Caco-2 (cell line): ENCODE measurements around the gene EXD3. TPM values are rescaled to one million over a fixed set of nuclear protein-coding genes. Genes with fewer than 3 reads are reported as not detected.

Experiments used
- BruUV-seq: library from RNA; stranded (reverse); fragments of 400-500 nt; replicated peaks from 2 replicates; lab custom pipeline; 2021; lab: Mats Ljungman, UMichigan
- CTCF ChIA-PET: fragments of 300-600 bp; sonication (Branson Sonifier 250); formaldehyde crosslinking; loops from one replicate; lab custom pipeline; 2022; ENCODE audit warnings: antibody characterized with exemption; lab: Charles Lee
- POLR2A ChIA-PET: fragments of 300-600 bp; sonication (Branson Sonifier 250); formaldehyde crosslinking; loops from one replicate; lab custom pipeline; 2022; ENCODE audit warnings: antibody characterized with exemption; lab: Charles Lee
- DNase-seq, 2 experiments: peaks; one replicate each; pipeline versions ENCODE4 v3.0.0 to v3.0.0-alpha.2; 2020 to 2022
- H3K27me3 ChIP-seq: replicated peaks from 2 replicates; pipeline ENCODE4 v1.6.0; 2011; ENCODE audit warnings: low read length; ENCODE audit not compliant: control insufficient read depth, insufficient read depth
- H3K36me3 ChIP-seq: 2 replicates; pipeline ENCODE4 v1.5.1; 2011; ENCODE audit warnings: low read length; ENCODE audit not compliant: control insufficient read depth, insufficient read depth
- H3K4me1 ChIP-seq: fragments of 250-450 bp; sonication (Bioruptor Pico); 2 replicates; pipeline ENCODE4 v1.5.1; 2020; ENCODE audit warnings: mild to moderate bottlenecking
- H3K4me3 ChIP-seq: 2 replicates; pipeline ENCODE4 v1.5.1; 2011; ENCODE audit warnings: low read depth, mild to moderate bottlenecking, control low read depth, low read length
- H3K9me3 ChIP-seq: fragments of 250-450 bp; sonication (Bioruptor Pico); 2 replicates; pipeline ENCODE4 v1.5.1; 2020; ENCODE audit warnings: mild to moderate bottlenecking, moderate library complexity
- H3K27ac Mint-ChIP-seq: one replicate; pipeline ENCODE4 v1.8.0; 2022; ENCODE audit warnings: mixed read lengths; ENCODE audit not compliant: unreplicated experiment
- H3K27me3 Mint-ChIP-seq: one replicate; pipeline ENCODE4 v1.8.0; 2022; ENCODE audit warnings: mixed read lengths; ENCODE audit not compliant: insufficient read depth, unreplicated experiment
- H3K36me3 Mint-ChIP-seq: one replicate; pipeline ENCODE4 v1.8.0; 2022; ENCODE audit warnings: mild to moderate bottlenecking, mixed read lengths; ENCODE audit not compliant: insufficient read depth, unreplicated experiment
- H3K4me1 Mint-ChIP-seq: one replicate; pipeline ENCODE4 v1.8.0; 2022; ENCODE audit warnings: low read depth, mixed read lengths; ENCODE audit not compliant: unreplicated experiment
- H3K4me3 Mint-ChIP-seq: one replicate; pipeline ENCODE4 v1.8.0; 2022; ENCODE audit warnings: mild to moderate bottlenecking, moderate library complexity, mixed read lengths; ENCODE audit not compliant: unreplicated experiment
- H3K9me3 Mint-ChIP-seq: one replicate; pipeline ENCODE4 v1.8.0; 2022; ENCODE audit warnings: mixed read lengths; ENCODE audit not compliant: unreplicated experiment
- intact Hi-C: fragments of 100-400 bp; cut with micrococcal nuclease; formaldehyde crosslinking; loops from one replicate; pipeline ENCODE4 v1.10.0; 2022; ENCODE audit not compliant: unreplicated experiment
- total RNA-seq: library from RNA; stranded (reverse); gene quantifications from 2 replicates; pipeline ENCODE4 v1.2.3, GENCODE V29; 2022
- TF ChIP-seq, protein P1 (sequence below), 2 experiments: fragments of 200-600 bp in 1 of 2; IDR thresholded peaks; 1 replicate in 1 of 2; 2 replicates in 1 of 2; pipeline versions ENCODE4 v1.5.1 to v1.8.0; 2011 to 2022; ENCODE audit warnings: antibody characterized with exemption in 1 of 2, control low read depth in 1 of 2, inconsistent platforms in 1 of 2, low read depth in 1 of 2, low read length in 1 of 2, mild to moderate bottlenecking in 1 of 2, moderate library complexity in 1 of 2; ENCODE audit not compliant: insufficient read depth in 1 of 2, severe bottlenecking in 1 of 2, unreplicated experiment in 1 of 2

EXD3 gene
- total RNA-seq, 1 experiment from 2014 or later, result 10.9 TPM

DNA sequence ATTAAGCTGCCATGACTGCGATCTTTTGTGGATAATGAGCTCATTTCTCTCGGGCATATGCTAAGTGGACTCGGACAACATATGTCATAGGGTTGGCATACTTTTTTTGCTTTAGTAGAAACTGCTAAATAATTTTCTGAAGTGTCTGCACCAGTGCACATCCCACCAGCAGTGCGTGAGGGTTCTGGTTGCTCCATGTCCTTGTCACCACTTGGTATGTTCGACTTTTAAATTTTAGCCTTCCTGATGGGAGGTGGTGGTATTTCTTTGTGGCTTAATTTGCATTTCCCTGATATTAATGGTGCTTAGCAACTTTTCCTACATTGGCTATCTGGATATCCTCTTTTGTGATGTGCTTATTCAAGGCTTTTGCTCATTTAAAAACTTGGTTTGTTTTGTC, 63.1 kb downstream of the EXD3 start:
- ChIA-PET POLR2A (no interaction called here), CTCF (no interaction called here)
- Histone ChIP-seq H3K36me3 (no peaks in the 10 kb centered on the region), H3K4me1 (no peaks in the 10 kb centered on the region), H3K9me3 (peaks cover 18% of the 10 kb centered on the region; the same call in 1 of the 2 replicates), H3K4me3 (no peak overlapping the region), H3K27me3 (no peaks in the 10 kb centered on the region)
- DNase-seq, result no peak
- Mint-ChIP-seq H3K36me3 (no peaks in the 10 kb centered on the region), H3K4me3 (no peak overlapping the region), H3K27ac (no peak overlapping the region), H3K9me3 (peaks cover 32% of the 10 kb centered on the region), H3K27me3 (peaks cover 2% of the 10 kb centered on the region), H3K4me1 (no peaks in the 10 kb centered on the region)
- no TSS peak for BruUV-seq
- intact Hi-C loops, result no loop called here
- TF ChIP-seq, protein P1, sequence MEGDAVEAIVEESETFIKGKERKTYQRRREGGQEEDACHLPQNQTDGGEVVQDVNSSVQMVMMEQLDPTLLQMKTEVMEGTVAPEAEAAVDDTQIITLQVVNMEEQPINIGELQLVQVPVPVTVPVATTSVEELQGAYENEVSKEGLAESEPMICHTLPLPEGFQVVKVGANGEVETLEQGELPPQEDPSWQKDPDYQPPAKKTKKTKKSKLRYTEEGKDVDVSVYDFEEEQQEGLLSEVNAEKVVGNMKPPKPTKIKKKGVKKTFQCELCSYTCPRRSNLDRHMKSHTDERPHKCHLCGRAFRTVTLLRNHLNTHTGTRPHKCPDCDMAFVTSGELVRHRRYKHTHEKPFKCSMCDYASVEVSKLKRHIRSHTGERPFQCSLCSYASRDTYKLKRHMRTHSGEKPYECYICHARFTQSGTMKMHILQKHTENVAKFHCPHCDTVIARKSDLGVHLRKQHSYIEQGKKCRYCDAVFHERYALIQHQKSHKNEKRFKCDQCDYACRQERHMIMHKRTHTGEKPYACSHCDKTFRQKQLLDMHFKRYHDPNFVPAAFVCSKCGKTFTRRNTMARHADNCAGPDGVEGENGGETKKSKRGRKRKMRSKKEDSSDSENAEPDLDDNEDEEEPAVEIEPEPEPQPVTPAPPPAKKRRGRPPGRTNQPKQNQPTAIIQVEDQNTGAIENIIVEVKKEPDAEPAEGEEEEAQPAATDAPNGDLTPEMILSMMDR (IDR thresholded peaks at IDR 0.05; ENCODE audit: insufficient read depth in 1 of 2, low read depth in 1 of 2, low read length in 1 of 2, severe bottlenecking in 1 of 2, unreplicated experiment in 1 of 2), result no peak

DNA sequence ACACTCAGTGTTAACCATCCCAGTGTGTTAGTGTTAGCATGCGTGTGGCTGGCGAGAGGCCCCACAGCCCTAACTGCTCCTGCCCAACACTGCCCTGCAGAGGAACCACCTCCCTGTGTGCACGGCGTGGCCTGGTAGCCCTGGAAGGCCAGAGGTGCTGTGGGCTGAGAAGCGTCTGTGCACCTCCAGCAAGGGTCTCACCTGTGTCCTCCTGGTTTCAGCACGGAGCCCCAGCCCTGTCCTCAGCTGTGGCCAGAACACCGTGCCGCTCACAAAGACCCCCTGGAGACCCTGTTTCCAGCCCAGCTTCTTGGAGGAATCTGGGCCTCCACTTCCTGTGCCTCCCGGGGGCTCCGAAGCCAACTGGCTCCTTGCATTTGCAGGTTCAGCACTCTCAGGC, 64.8 kb downstream of the EXD3 start:
- Mint-ChIP-seq H3K27ac (no peak overlapping the region), H3K9me3 (peaks cover 33% of the 10 kb centered on the region), H3K27me3 (peaks cover 2% of the 10 kb centered on the region), H3K36me3 (no peaks in the 10 kb centered on the region), H3K4me3 (no peak overlapping the region), H3K4me1 (no peaks in the 10 kb centered on the region)
- POLR2A ChIA-PET, result no interaction called here
- Histone ChIP-seq H3K27me3 (no peaks in the 10 kb centered on the region), H3K4me3 (no peak overlapping the region), H3K9me3 (peaks cover 18% of the 10 kb centered on the region; the same call in 1 of the 2 replicates), H3K36me3 (no peaks in the 10 kb centered on the region), H3K4me1 (no peaks in the 10 kb centered on the region)
- DNase-seq, result no peak
- intact Hi-C loops, result no loop called here
- CTCF ChIA-PET, result no interaction called here
- TF ChIP-seq, protein P1 (IDR thresholded peaks at IDR 0.05; ENCODE audit: insufficient read depth in 1 of 2, low read depth in 1 of 2, low read length in 1 of 2, severe bottlenecking in 1 of 2, unreplicated experiment in 1 of 2), result no peak
- BruUV-seq, result no TSS peak

DNA sequence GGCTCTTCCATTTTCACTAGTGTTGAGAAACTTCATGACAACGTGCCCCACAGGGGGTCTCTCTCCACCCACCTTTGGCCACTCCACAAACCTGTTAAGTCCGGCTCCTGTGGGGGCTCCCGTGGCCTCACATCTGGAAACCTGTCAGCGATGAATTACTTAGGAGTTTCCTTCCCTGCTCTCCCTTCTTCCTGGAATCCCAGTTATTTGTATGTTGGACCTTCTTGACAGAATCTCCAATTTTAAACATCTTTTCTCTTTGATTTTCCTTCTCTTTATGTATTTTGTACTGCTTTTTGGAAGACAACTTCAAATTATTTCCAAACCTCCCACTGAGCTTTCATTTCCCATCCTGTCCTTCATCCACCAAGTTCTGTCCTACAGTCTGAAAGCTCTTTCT, 65.8 kb downstream of the EXD3 start:
- ChIA-PET CTCF (no interaction called here), POLR2A (no interaction called here)
- H3K36me3 ChIP-seq, result no peaks in the 10 kb centered on the region
- no TSS peak for BruUV-seq
- no peak overlapping the region for H3K27ac Mint-ChIP-seq
- no peaks in the 10 kb centered on the region for H3K36me3 Mint-ChIP-seq
- H3K9me3 ChIP-seq, result peaks cover 18% of the 10 kb centered on the region; the same call in 1 of the 2 replicates
- no peaks in the 10 kb centered on the region for H3K27me3 ChIP-seq
- H3K4me3 Mint-ChIP-seq, result no peak overlapping the region
- no peaks in the 10 kb centered on the region for H3K4me1 Mint-ChIP-seq
- intact Hi-C loops, result no loop called here
- no peak for DNase-seq
- no peaks in the 10 kb centered on the region for H3K4me1 ChIP-seq
- TF ChIP-seq, protein P1 (IDR thresholded peaks at IDR 0.05; ENCODE audit: insufficient read depth in 1 of 2, low read depth in 1 of 2, low read length in 1 of 2, severe bottlenecking in 1 of 2, unreplicated experiment in 1 of 2), result no peak
- H3K9me3 Mint-ChIP-seq, result peaks cover 33% of the 10 kb centered on the region
- H3K4me3 ChIP-seq, result no peak overlapping the region
- H3K27me3 Mint-ChIP-seq, result peaks cover 2% of the 10 kb centered on the region
